ENCODE data around the gene ATP6V0A4.

The ATP6V0A4 gene

GRCh38 chr7:138756591-138757242, 41.3 kb downstream of the ATP6V0A4 start:
- H3K27ac ChIP-seq (ENCODE audit: low read length): no peak overlapping the region
- H3K79me2 ChIP-seq (ENCODE audit: insufficient read depth, low read length): no peaks in the 10 kb centered on the region
- ATAC-seq (ENCODE audit: insufficient read depth, low read depth) (no peak), DNase-seq (no peak)
- no peak overlapping the region for H3K4me2 ChIP-seq (ENCODE audit: insufficient read depth, low read length)
- H3K27me3 ChIP-seq (ENCODE audit: insufficient read depth, low read length, poor library complexity): no peaks in the 10 kb centered on the region
- peaks cover 27% of the 10 kb centered on the region for H3K4me1 ChIP-seq (ENCODE audit: insufficient read depth, low read length)
- TF ChIP-seq EZH2 (IDR thresholded peaks at IDR 0.05; ENCODE audit: borderline replicate concordance, low read depth, low read length, severe bottlenecking): no peak
- TF ChIP-seq, protein P1, sequence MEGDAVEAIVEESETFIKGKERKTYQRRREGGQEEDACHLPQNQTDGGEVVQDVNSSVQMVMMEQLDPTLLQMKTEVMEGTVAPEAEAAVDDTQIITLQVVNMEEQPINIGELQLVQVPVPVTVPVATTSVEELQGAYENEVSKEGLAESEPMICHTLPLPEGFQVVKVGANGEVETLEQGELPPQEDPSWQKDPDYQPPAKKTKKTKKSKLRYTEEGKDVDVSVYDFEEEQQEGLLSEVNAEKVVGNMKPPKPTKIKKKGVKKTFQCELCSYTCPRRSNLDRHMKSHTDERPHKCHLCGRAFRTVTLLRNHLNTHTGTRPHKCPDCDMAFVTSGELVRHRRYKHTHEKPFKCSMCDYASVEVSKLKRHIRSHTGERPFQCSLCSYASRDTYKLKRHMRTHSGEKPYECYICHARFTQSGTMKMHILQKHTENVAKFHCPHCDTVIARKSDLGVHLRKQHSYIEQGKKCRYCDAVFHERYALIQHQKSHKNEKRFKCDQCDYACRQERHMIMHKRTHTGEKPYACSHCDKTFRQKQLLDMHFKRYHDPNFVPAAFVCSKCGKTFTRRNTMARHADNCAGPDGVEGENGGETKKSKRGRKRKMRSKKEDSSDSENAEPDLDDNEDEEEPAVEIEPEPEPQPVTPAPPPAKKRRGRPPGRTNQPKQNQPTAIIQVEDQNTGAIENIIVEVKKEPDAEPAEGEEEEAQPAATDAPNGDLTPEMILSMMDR (IDR thresholded peaks at IDR 0.05; ENCODE audit: borderline replicate concordance, extremely low read depth, low read length, poor library complexity, severe bottlenecking): no peak
- no peak overlapping the region for H3K4me3 ChIP-seq (ENCODE audit: low read depth in 1 of 2, low read length in 2 of 2)
- H2AFZ ChIP-seq (ENCODE audit: low read depth, low read length): no peak overlapping the region
- no peaks in the 10 kb centered on the region for H3K9me3 ChIP-seq (ENCODE audit: insufficient read depth, low read length, severe bottlenecking)
- no peaks in the 10 kb centered on the region for H4K20me1 ChIP-seq (ENCODE audit: insufficient read depth, low read length)
- no peak overlapping the region for H3K9ac ChIP-seq (ENCODE audit: low read depth, low read length)
- no peaks in the 10 kb centered on the region for H3K36me3 ChIP-seq (ENCODE audit: insufficient read depth, low read length)

DNA sequence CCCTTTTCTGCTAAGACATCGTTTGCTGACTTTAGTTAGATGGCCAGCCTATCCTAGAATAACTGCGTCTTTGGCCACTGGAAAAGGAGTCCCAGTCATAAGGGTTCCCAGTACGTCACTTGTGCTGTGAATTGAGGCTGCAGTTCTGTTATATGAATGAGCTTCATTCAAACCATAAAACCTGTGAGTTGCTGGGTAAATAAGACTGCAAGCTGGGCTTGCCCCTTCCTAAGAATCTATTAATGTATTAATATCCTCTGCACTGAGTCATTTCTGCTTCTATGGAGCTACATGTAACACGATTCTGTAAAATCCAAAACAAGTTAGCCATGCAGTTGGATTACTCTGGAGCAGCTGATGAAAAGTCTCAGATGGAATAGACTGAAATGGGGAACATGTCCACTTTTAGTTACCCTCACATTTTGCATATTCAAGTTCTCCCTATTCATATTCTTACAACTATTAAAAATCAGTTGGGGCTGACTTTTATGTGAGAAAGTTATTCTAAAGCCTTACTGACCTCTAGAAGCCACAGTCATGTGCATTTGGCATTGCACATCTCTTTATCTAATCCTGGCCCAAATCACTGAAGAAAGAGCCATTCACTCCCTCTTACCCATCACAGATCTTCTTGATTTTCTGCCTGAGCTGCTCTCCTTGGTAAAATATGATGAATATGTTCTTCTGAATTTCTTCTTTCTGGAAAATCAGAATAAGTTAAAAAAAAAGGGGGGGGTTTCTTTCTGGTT, 42.0 kb downstream of the ATP6V0A4 start:
- ATAC-seq (ENCODE audit: insufficient read depth, low read depth): no peak
- Histone ChIP-seq H3K9ac (ENCODE audit: low read depth, low read length) (no peak overlapping the region), H3K27ac (ENCODE audit: low read length) (no peak overlapping the region), H3K9me3 (ENCODE audit: insufficient read depth, low read length, severe bottlenecking) (no peaks in the 10 kb centered on the region), H3K4me2 (ENCODE audit: insufficient read depth, low read length) (no peak overlapping the region), H3K4me3 (ENCODE audit: low read depth in 1 of 2, low read length in 2 of 2) (no peak overlapping the region), H3K79me2 (ENCODE audit: insufficient read depth, low read length) (no peaks in the 10 kb centered on the region), H3K4me1 (ENCODE audit: insufficient read depth, low read length) (peaks cover 30% of the 10 kb centered on the region), H3K27me3 (ENCODE audit: insufficient read depth, low read length, poor library complexity) (no peaks in the 10 kb centered on the region), H4K20me1 (ENCODE audit: insufficient read depth, low read length) (no peaks in the 10 kb centered on the region), H2AFZ (ENCODE audit: low read depth, low read length) (no peak overlapping the region), H3K36me3 (ENCODE audit: insufficient read depth, low read length) (no peaks in the 10 kb centered on the region)
- TF ChIP-seq, protein P1 (IDR thresholded peaks at IDR 0.05; ENCODE audit: borderline replicate concordance, extremely low read depth, low read length, poor library complexity, severe bottlenecking): no peak
- no peak for TF ChIP-seq EZH2 (IDR thresholded peaks at IDR 0.05; ENCODE audit: borderline replicate concordance, low read depth, low read length, severe bottlenecking)
- DNase-seq: no peak

GRCh38 chr7:138755331-138755747, 42.7 kb downstream of the ATP6V0A4 start:
- no peak for ATAC-seq (ENCODE audit: insufficient read depth, low read depth)
- Histone ChIP-seq H3K36me3 (ENCODE audit: insufficient read depth, low read length) (no peaks in the 10 kb centered on the region), H3K4me3 (ENCODE audit: low read depth in 1 of 2, low read length in 2 of 2) (no peak overlapping the region), H3K4me1 (ENCODE audit: insufficient read depth, low read length) (peaks cover 33% of the 10 kb centered on the region), H4K20me1 (ENCODE audit: insufficient read depth, low read length) (no peaks in the 10 kb centered on the region), H3K9ac (ENCODE audit: low read depth, low read length) (no peak overlapping the region), H3K27ac (ENCODE audit: low read length) (no peak overlapping the region), H3K9me3 (ENCODE audit: insufficient read depth, low read length, severe bottlenecking) (no peaks in the 10 kb centered on the region), H3K4me2 (ENCODE audit: insufficient read depth, low read length) (no peak overlapping the region), H3K79me2 (ENCODE audit: insufficient read depth, low read length) (no peaks in the 10 kb centered on the region), H3K27me3 (ENCODE audit: insufficient read depth, low read length, poor library complexity) (no peaks in the 10 kb centered on the region), H2AFZ (ENCODE audit: low read depth, low read length) (no peak overlapping the region)
- DNase-seq: no peak
- TF ChIP-seq, protein P1 (IDR thresholded peaks at IDR 0.05; ENCODE audit: borderline replicate concordance, extremely low read depth, low read length, poor library complexity, severe bottlenecking): no peak
- no peak for TF ChIP-seq EZH2 (IDR thresholded peaks at IDR 0.05; ENCODE audit: borderline replicate concordance, low read depth, low read length, severe bottlenecking)
